Left renal pelvis (tissue), 4 donors: ENCODE data around the gene GDF9. TPM values are rescaled to one million over a fixed set of nuclear protein-coding genes. Genes with fewer than 3 reads are reported as not detected.
"Not testable (repeated sequence)": the region's sequence is repeated elsewhere in the genome, so short reads cannot be mapped to it uniquely, and the experiment has no call there.

ENCODE experiments used
- DNase-seq, 4 donors: peaks; one replicate each; pipeline ENCODE4 v3.0.0-alpha.2; 2013; ENCODE audit warnings: low read depth in 4 of 4, low spot score in 3 of 4
- polyA plus RNA-seq, 4 donors: library from polyadenylated mRNA; unstranded; fragments of 120-200 nt; gene quantifications; one replicate each; pipeline ENCODE4 v1.2.1, GENCODE V29; 2013; ENCODE audit not compliant: insufficient read length in 4 of 4

GDF9 gene
- polyA plus RNA-seq, 4 donors, result 0.53 to 2.9 (median 2.0) TPM

DNA sequence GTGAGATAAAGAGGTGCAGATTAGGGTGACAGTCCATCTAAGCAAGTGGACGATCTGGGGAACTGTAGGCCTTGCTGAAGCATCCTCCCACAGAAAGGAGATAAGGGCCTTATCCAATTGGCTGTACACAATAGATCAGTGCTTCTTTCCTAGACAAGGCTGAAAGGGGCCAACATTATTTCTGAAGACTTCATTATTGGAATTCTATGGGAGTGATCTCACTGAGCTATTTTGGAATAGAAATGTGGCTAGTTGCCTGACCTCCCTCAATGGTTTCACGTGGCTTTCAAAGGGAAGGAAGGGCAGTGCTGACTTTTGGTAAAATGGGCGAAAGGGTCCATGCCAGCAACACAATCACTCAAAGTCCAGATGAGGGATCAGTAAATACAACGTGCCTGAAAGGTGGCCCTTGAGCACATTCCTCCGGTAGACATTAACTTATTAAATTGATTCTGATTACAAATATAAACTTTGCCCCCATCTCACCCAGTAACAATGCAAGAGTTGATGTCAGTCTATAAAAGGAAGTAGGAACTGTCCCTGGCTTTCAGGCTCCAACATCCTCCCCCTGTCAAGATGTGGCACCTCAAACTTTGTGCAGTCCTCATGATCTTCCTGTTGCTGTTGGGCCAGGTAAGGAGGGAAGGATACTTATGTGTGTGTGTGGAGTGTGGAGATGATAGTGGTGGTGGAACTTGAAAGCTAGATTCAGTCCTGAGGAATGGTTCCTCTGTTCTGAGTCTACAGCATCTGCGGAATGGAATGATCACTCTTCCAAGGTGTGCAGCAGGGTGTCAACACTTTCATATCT, 7.1 kb upstream of the GDF9 start, which contains the start of gene LEAP2:
Gene LEAP2 (plus strand): TSS at position 550 of the 811 bp plus-strand sequence. CDS start 27 bp downstream, at position 577.
- no peak for DNase-seq

DNA sequence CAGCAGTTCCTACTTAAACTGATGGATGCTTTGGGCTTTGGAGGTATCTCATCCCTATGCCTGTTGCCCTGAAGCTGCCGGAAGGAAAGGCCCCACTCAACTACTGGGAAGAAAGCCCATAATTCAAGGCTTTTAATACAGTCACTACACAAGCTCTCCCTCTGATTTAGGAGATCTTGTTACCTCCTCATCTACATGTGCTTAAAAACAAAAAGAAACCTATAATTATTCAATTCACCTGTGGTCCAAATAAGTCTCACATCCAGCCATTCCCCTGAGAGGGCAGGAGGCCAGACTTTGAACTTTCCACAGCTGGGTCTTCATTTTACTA, 6.5 kb upstream of the GDF9 start:
- DNase-seq, result no peak

DNA sequence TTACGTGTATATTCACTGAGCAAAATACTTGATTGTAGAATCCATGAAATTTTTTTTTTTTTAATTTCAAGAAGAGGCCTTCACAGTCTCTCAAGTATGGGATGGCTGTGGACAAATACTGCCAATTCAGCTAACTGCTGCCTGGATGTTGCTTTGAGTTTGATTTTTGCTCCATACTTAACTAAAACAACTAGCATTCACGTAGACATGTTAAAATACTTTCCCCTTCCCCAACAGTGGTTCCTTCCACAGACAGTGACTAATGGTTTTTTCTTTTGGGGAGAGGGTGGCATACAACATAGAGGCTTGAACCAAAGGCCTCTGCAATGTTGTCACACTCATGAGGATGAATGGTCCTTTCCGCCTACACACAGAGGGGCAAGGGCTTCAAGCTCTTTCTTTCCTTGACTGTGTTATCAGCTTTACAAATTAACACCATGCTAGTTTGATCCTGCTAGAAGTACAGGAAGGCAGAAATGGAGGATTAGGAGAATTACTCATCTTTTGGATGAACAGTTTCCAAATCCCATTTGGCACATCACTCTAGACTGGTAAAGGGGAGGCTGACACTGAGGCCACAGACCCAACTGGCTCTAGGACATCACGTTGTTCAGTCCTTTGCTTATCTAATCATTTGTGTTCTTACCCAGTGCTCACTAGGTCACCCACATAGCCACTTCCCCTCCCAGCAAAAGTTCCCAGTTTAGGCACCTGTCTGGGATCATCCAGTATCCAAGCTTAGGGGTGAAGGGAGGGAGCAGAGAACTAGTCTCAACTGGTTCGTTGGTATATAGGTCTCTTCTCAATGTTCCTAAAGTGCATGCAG, 5.4 kb upstream of the GDF9 start:
- no peak for DNase-seq

DNA sequence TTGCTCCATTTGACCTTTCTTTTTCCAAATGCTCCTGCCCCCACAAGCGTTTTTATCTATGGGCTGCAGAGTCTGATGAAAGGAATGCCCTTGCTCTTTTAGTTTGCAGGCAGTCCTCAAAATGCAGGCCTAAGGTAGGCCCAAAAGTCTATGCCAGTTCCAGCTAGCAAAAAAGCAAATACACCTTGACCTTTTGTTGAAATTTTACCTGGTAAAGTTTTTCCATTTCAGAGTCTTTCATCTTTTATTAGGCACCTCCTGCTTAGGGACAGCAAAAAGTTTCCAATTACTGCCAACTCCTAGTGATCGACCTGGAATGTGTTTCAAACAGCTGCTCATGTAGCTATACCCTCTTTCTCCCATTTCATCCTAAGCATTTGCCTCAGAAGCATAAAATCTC, 4.5 kb upstream of the GDF9 start:
- DNase-seq, result no peak

DNA sequence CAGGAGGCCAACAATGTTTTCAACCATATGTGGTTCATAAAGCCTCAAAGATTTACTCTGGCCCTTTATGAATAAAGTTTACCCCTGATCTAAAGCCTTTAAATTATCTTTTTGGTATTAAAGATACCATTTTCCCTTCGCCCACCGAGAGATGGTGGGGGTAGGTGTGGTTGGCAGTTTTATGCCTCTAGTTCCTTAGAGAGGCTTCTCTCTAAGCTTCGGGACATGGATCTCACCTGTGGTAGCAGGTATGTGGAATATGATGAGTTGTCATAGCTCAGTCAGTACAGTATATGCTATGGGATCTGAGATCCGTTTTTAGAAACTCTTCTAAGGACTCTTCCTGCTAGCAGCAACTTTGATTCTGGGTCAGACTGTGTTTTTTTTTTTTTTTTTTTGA, 2.5 kb upstream of the GDF9 start:
- no peak for DNase-seq

DNA sequence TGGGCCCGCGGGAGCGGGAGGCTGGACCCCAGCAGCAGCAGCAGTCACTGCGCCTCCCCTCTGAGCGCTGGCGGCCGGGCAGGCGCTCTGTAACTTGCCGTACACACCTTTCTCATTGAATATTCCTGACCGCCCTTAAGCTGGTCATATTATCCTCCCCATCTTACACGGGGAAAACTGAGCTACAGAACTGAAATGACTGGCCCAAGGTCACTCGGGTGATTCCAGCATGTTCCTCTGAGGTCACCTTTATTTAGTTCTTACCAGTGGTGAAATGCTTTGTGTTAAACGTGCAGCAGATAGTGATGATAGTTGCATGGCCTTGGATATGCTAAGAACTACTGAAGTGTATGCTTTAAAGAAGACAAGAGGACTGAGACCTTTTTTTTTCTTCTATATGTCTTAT, 780 bp upstream of the GDF9 start:
- DNase-seq, result no peak

DNA sequence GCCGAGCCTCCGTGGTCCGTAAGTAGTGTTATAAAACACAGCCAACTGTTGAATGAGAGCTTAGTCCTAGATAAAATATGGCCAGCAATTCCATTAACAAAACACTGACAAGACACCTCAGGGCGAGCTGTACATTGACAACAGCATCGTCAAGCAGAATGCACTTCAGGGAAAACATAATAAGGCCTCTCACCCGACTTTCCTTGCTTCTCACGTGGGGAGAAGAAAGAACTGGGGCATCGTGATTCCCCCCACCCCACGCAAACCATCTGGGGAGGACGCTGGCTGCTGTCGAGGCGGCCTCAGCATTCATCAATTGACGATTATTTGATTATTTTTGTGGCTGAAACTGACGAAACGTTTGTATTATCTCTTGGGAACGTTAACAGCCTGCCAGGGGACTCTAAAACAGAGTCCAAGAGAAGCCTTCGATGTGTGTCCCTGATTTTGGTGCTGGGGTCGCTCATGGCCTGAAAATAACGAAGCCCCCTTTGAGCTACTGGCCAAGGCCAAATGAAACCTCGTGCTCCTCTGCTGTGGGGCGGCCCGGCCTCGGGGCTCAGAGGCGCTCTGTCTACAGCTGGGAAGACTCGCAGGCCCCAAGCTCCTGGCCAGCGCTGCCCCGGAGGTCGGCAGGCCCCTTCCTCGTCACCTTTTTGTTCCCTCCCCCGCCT, 464 bp downstream of the GDF9 start:
- DNase-seq, result no peak

DNA sequence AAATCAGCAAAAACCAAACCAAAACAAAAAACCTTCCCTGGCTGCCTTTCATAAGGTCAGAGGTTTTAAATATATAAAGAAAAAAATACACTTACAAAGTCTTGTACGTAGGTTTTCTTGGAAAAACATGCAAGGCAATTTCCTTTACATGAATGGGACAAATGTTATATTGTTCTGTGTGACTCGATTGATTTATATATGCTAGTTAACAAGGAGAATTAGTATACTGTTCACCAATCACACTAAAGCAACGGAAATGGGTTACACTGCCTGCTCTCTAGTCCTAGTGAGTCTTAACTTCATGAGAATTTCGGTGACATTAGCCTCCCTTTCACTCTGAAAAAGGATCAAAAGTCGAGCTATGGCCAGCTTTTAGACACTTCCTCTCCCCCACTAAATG, 5.5 kb downstream of the GDF9 start:
- no peak for DNase-seq

DNA sequence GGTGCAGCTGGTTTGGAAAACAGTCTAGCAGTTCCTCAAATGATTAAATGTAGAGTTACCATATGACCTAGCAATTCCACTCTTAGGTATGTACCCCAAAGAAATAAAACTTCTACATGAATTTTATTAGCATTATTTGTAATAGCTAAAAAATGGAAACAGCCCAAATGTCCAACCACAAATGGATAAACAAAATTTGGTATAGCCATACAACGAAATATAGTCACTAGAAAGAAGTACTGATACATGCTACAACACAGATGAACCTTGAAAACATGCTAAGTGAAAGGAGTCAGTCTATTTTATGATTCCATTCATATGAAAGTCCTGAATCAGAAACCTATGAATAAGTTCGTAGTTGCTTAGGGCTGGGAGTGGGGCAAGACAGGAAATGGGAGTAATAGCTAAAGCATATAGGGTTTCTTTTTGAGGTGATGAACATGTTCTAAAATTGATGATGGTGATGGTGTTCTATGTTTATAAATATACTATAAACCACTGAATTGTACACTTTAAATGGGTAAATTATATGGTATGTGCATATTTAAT, 6.3 kb downstream of the GDF9 start:
- no peak for DNase-seq

DNA sequence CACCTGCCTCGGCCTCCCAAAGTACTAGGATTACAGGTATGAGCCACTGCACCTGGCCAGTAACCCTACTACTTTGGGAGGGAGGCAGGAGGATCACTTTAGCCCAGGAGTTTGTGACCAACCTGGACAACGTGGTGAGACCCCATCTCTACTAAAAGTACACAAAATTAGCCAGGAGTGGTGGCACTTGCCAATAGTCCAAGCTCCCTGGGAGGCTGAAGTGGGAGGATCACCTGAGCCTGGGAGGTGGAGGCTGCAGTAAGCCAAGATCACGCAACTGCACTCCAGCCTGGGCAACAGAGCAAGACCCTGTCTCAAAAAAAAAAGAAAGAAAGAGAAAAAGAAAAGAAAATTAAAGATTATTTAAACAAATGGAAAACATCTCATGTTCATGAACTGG, 10.3 kb downstream of the GDF9 start:
- DNase-seq, result no peak

DNA sequence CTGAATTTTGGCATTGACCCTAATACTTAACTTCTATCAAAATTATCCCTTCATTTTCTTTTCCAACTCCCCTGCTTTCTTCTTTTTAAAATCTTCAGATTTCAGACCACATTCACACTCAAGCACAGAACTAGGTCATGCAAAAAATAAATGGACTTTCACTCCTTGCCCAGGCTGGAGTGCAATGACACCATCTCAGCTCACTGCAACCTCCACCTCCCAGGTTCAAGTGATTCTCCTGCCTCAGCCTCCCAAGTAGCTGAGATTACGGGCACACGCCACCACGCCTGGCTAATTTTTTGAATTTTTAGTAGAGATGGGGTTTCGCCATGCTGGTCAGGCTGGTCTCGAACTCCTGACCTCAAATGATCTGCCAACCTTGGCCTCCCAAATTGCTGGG, 11.3 kb downstream of the GDF9 start:
- not testable (repeated sequence) for DNase-seq

DNA sequence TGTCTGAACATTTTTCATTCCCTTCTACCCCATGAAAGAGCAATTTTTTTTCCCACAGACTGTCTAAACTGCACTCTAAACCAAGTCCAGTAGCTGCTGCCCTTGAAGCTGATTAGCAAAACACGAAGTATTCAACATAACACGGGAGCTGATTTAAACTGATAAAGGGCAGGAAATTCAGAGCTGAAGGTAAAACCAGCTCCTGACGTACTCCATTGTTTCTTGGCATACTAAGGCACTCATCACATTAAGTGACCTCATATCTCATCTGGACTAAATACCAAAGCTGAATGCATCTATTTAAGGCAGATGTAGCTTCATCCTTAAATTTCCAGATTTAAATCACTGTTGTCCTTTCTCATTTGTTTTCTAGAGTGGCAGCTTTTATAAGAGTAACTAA, 12.0 kb downstream of the GDF9 start:
- no peak for DNase-seq

DNA sequence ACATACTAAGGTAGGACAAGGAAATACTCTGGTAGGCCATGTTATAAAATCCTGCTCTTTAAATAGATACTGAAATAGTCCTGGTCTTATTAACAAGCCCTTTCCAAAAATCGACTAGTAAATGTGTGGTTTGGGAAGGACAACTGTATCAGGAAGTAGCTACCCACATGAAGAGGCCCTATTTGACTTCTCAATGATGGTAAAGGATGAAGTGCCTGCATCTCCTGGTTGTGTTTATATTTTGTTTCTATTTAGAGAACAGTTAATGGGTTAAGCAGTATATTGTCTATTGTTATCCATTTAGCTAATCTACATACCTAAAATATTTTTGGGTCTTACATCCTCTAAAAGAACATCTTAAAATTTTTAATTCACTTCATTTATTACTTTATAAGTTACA, 12.5 kb downstream of the GDF9 start:
- DNase-seq, result no peak

DNA sequence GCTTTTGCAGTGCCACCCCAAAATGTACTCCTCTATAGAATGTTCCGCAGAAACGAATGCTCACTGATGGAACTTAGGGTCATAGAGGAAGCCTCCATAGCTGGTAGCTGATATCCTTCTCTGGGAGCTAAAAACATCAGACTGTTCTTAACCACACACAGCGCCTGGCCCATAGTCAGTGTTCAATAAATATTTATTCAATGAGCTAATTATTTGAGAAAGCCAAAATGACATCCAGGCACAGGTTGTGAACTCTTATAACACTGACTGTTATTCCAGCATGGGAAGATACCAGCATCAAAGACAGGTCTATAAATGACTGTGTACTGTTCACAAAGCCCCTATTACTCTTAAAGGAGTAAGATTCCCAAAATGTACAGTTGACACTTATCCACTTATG, 12.9 kb downstream of the GDF9 start:
- DNase-seq, result no peak

DNA sequence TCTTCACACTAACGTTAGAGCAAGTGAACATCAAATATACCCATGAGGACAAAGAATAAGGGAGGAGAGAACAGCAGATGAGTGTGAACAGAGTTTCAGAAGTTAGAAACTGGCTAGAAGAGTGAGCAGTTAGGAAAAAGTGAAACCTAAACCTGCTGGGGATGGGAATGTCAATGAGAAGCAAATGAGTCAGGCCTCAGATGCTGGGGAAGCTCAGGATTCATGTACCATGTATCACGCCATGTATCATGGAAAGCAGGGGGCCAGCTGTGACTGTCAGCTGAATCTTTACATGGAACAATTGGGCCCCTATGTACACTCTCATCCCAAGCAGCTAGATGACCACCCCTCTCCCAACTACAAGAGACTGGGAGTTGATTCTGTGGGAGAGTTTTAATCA, 16.2 kb downstream of the GDF9 start:
- DNase-seq, result no peak

DNA sequence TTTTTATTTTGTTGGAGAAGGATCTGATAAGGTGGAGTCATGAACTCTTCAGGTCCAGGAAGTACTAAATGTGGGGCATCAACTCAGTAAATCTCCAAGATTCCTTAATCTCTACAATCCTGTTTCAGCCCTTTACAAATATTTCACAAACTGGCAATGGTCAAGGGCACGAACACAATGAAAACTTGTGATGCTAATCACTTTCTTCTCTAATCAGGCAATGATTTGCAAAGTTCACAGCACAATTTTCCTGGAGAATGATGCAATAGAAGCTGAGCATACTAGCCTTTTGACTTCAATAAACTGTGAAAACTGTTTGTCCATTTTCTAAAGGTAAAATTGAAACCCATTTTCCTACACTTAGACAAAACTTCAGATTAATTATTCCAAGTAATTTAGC, 16.9 kb downstream of the GDF9 start:
- no peak for DNase-seq

DNA sequence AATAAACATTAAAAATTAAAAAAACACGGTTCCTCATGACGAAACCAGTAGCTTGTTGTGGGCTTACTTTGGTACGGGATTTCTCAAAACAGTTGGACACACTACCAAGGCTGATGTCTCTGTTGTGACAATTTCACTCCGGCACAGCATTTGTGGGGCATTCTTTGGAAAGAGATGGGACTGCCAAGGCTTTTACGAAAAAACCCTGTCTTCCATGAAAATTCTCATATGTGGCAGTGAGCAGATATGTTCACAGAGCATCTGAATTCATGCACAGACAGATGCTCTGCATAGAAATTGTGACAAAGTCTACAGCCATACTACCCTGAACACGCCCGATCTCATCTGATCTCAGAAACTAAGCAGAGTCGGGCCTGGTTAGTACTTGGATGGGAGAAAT, 18.0 kb downstream of the GDF9 start:
- no peak for DNase-seq

DNA sequence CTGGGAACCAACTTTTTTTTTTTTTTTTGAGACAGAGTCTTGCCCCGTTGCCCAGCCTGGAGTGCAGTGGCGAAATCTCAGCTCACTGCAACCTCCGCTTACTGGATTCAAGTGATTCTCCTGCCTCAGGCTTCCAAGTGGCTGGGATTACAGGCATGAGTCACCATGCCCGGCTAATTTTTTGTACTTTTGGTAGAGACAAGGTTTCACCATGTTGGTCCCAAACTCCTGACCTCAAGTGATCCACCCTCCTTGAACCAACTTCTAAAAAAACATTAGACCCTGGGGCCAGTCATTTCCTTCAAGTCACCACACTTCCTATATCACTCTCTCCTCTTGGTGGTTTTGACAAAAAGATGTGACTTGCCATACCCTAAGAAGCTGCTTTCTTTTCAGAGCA, 25.0 kb downstream of the GDF9 start:
- no peak for DNase-seq

DNA sequence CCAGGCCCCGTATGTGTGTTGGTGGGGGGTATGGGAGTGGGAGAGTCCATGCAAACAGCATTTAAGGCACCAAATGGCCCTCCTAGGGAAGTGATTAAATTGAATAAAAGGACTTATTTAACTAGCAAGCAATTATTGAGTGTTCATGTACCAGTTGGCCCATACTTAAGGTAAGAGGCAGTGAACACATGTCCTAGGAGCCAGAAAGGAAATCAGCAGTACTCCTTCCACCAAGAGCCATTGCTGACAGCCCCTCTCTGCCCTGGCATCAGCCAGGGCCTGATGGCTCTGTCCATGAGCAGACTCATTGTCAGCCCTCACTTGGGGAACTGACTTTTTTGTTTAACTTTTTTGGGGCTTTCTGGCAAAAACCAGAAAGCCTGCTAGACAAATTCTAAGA, 25.4 kb downstream of the GDF9 start:
- DNase-seq, result no peak

DNA sequence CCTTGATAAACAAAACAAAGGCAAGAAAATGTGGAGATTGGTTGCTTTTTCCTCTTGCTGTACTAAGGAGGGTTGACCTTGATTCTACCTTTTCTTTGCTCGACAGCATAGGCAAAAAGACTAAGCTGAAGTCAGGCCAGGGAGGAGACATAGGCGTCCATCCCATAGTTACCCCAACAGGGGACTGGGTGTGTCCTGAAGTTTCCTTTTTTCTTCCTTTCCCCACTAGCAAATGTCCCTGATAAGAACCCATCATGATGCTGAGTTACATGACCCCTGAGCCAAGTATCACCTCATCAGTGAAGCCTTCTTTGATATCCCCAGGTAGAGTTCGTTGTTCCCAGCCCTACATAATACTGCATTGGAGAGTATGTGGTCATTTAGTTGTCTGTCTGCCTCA, 26.0 kb downstream of the GDF9 start:
- DNase-seq, result no peak
